SK-N-SH treated with all-trans-retinoic acid at 6 μM for 48 hours (cell line): Measurements from ENCODE around the gene SLAMF1.

Experiments
- ATAC-seq: fragments of 200-7000 bp; cut with Tn5 transposase; 3 replicates; pipeline ENCODE4 v1.9.1; 2020; ENCODE audit warnings: mild to moderate bottlenecking, moderate library complexity
- BACH2 ChIP-seq: fragments of 250-450 bp; sonication (Bioruptor Pico); IDR thresholded peaks from 2 replicates; pipeline ENCODE4 v1.9.0; 2021; ENCODE audit warnings: mild to moderate bottlenecking, borderline replicate concordance
- CSDC2 ChIP-seq: fragments of 250-450 bp; sonication (Bioruptor Pico); IDR thresholded peaks from 2 replicates; pipeline ENCODE4 v1.5.0; 2020; ENCODE audit warnings: mild to moderate bottlenecking, moderate library complexity
- ESRRG ChIP-seq: fragments of 250-450 bp; sonication (Bioruptor Pico); IDR thresholded peaks from 2 replicates; pipeline ENCODE4 v1.6.1; 2021; ENCODE audit warnings: mild to moderate bottlenecking
- GLIS3 ChIP-seq: fragments of 250-450 bp; sonication (Bioruptor Pico); IDR thresholded peaks from 2 replicates; pipeline ENCODE4 v1.5.0; 2020; ENCODE audit warnings: mild to moderate bottlenecking, moderate library complexity
- ISL1 ChIP-seq: fragments of 250-450 bp; sonication (Bioruptor Pico); IDR thresholded peaks from 2 replicates; pipeline ENCODE4 v2.1.2; 2022; ENCODE audit warnings: mild to moderate bottlenecking, moderate library complexity
- OSR1 ChIP-seq: fragments of 250-450 bp; sonication (Bioruptor Pico); IDR thresholded peaks from 2 replicates; pipeline ENCODE4 v1.8.0; 2022; ENCODE audit warnings: moderate library complexity, mild to moderate bottlenecking, inconsistent platforms
- PPARA ChIP-seq: fragments of 250-450 bp; sonication (Bioruptor Pico); IDR thresholded peaks from 2 replicates; pipeline ENCODE4 v1.5.0; 2020; ENCODE audit warnings: mild to moderate bottlenecking, borderline replicate concordance
- RARB ChIP-seq: fragments of 250-450 bp; sonication (Bioruptor Pico); IDR thresholded peaks from 2 replicates; pipeline ENCODE4 v1.8.0; 2021; ENCODE audit warnings: mild to moderate bottlenecking, moderate library complexity
- SNAI2 ChIP-seq: fragments of 250-450 bp; sonication (Bioruptor Pico); IDR thresholded peaks from 2 replicates; pipeline ENCODE4 v1.5.0; 2020; ENCODE audit warnings: mild to moderate bottlenecking, moderate library complexity
- TCF4 ChIP-seq: fragments of 250-450 bp; sonication (Bioruptor Pico); IDR thresholded peaks from 2 replicates; pipeline ENCODE4 v1.8.0; 2021; ENCODE audit warnings: mild to moderate bottlenecking, moderate library complexity, borderline replicate concordance
- TOX ChIP-seq: fragments of 250-450 bp; sonication (Bioruptor Pico); IDR thresholded peaks from 2 replicates; pipeline ENCODE4 v1.8.0; 2021; ENCODE audit warnings: mild to moderate bottlenecking, moderate library complexity, borderline replicate concordance
- ZC3H10 ChIP-seq: fragments of 250-450 bp; sonication (Bioruptor Pico); IDR thresholded peaks from 2 replicates; pipeline ENCODE4 v1.5.1; 2021; ENCODE audit warnings: mild to moderate bottlenecking, moderate library complexity
- ZFP3 ChIP-seq: fragments of 250-450 bp; sonication (Bioruptor Pico); IDR thresholded peaks from 2 replicates; pipeline ENCODE4 v1.5.0; 2020; ENCODE audit warnings: mild to moderate bottlenecking, moderate library complexity
- ZFP30 ChIP-seq: fragments of 450-650 bp; formaldehyde crosslinking; IDR thresholded peaks from 2 replicates; pipeline ENCODE4 v1.5.0; 2022; ENCODE audit warnings: mild to moderate bottlenecking, moderate library complexity
- ZNF565 ChIP-seq: fragments of 450-650 bp; formaldehyde crosslinking; conservative IDR thresholded peaks from 2 replicates; pipeline ENCODE4 v1.5.0; 2020; ENCODE audit warnings: low read depth, mild to moderate bottlenecking, moderate library complexity
- ZNF70 ChIP-seq: fragments of 450-650 bp; formaldehyde crosslinking; IDR thresholded peaks from 2 replicates; pipeline ENCODE4 v1.5.0; 2020; ENCODE audit warnings: mild to moderate bottlenecking, moderate library complexity
- ZNF8 ChIP-seq: fragments of 450-650 bp; formaldehyde crosslinking; IDR thresholded peaks from 2 replicates; pipeline ENCODE4 v1.5.0; 2020; ENCODE audit warnings: mild to moderate bottlenecking, moderate library complexity
- TF ChIP-seq, protein P1 (sequence below): fragments of 250-450 bp; sonication (Bioruptor Pico); IDR thresholded peaks from 2 replicates; pipeline ENCODE4 v1.5.1; 2021; ENCODE audit warnings: mild to moderate bottlenecking, moderate library complexity
- TF ChIP-seq, protein P2 (sequence below): fragments of 250-450 bp; sonication (Bioruptor Pico); IDR thresholded peaks from 2 replicates; pipeline ENCODE4 v1.5.0; 2020; ENCODE audit warnings: mild to moderate bottlenecking, moderate library complexity
- TF ChIP-seq, protein P3 (sequence below): fragments of 250-450 bp; sonication (Bioruptor Pico); IDR thresholded peaks from 2 replicates; pipeline ENCODE4 v1.8.0; 2020; ENCODE audit warnings: mild to moderate bottlenecking, moderate library complexity, borderline replicate concordance
- TF ChIP-seq, protein P4 (sequence below): fragments of 250-450 bp; sonication (Bioruptor Pico); IDR thresholded peaks from 2 replicates; pipeline ENCODE4 v1.8.0; 2021; ENCODE audit warnings: low read depth, mild to moderate bottlenecking, moderate library complexity, borderline replicate concordance

The SLAMF1 gene

DNA sequence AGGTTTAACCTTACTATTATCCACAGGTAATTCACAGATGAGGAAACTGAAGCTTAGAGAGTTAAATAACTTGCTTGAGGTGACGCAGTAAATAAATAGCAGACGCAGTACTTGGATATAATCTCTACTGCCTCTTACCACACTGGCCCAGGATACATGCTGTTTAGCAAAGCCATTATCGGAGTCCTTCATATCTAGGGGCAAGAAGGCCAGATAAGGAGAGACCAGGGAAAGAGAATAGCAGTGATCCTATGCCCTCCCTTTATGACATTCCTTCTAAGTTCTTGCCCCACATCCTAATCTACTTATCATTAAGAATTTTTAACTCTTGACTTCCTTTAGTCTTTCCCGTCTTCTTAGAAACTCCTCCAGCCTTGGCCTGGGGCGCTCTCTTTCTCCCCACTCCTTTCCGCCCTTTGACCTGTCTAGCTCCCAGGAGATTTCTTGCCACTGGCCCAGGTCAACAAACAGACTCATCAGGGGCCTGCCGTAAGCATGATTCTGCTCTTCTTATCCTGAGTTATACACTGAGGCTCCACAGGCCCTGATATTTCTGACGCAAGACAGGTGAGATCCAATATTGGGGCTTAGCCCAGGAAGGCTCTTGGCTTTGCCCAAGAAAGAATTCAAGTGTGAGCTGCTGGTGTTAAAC is 11.4 kb upstream of the SLAMF1 start (continued):
- TF ChIP-seq ISL1 (CRISPR knock-in tag) = no peak
- TF ChIP-seq, all 23 proteins: peak for 0

DNA sequence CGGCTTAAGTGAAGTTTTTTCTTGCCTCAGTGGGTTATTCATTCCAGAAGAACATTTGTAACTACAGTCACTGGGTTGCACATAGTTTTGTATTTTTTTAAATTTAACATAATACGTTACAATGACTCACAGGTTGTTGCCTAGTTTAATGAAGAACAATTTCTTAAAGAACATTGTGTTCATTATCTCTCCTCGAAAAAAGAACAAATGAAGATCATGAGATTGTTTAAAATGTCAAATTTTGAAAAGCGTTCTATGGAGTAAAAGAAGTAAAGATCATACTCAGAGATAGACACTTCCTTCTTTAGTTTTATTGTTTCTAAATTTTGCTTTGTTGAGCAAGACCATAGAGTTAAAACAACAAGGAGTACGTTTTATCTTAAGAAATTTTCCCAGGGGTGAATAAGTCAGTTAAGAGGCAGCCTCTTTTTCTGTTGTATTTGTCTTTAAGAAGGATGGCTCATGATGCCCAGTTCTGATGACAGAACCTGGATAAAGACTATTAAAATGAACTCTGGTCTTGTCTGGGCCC is 10.5 kb upstream of the SLAMF1 start:
- no peak for ATAC-seq

DNA sequence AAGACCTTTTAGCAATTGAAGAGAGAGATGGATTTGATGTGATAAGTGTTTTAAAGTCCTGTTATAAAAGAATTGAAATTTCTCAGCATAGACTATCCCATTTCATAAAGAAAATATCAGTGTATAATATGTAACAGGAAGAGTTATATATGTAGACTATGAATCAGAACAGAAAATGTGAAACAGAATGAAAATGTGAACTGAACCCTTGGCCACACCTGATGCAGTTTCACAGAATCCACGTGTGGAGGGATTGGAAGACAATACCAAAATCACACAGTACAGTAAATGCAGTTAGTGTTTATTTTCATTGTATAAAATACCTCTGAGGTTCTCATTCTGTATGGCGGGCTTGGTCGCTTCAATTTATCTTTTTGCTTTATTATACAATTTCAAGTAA is 9.9 kb upstream of the SLAMF1 start:
- ATAC-seq = no peak
- TF ChIP-seq ZNF70 (CRISPR knock-in tag) = no peak
- no peak for TF ChIP-seq TCF4 (CRISPR knock-in tag)
- TF ChIP-seq, protein P1, sequence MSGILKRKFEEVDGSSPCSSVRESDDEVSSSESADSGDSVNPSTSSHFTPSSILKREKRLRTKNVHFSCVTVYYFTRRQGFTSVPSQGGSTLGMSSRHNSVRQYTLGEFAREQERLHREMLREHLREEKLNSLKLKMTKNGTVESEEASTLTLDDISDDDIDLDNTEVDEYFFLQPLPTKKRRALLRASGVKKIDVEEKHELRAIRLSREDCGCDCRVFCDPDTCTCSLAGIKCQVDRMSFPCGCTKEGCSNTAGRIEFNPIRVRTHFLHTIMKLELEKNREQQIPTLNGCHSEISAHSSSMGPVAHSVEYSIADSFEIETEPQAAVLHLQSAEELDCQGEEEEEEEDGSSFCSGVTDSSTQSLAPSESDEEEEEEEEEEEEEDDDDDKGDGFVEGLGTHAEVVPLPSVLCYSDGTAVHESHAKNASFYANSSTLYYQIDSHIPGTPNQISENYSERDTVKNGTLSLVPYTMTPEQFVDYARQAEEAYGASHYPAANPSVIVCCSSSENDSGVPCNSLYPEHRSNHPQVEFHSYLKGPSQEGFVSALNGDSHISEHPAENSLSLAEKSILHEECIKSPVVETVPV (CRISPR knock-in tag) = no peak
- no peak for TF ChIP-seq PPARA

More for the DNA sequence above, 10.5 kb upstream of the SLAMF1 start:
- no peak for TF ChIP-seq ESRRG (CRISPR knock-in tag)
- TF ChIP-seq CSDC2 (CRISPR knock-in tag) = no peak
- TF ChIP-seq, protein P1 (CRISPR knock-in tag) = no peak
- no peak for TF ChIP-seq TCF4 (CRISPR knock-in tag)
- TF ChIP-seq, protein P2, sequence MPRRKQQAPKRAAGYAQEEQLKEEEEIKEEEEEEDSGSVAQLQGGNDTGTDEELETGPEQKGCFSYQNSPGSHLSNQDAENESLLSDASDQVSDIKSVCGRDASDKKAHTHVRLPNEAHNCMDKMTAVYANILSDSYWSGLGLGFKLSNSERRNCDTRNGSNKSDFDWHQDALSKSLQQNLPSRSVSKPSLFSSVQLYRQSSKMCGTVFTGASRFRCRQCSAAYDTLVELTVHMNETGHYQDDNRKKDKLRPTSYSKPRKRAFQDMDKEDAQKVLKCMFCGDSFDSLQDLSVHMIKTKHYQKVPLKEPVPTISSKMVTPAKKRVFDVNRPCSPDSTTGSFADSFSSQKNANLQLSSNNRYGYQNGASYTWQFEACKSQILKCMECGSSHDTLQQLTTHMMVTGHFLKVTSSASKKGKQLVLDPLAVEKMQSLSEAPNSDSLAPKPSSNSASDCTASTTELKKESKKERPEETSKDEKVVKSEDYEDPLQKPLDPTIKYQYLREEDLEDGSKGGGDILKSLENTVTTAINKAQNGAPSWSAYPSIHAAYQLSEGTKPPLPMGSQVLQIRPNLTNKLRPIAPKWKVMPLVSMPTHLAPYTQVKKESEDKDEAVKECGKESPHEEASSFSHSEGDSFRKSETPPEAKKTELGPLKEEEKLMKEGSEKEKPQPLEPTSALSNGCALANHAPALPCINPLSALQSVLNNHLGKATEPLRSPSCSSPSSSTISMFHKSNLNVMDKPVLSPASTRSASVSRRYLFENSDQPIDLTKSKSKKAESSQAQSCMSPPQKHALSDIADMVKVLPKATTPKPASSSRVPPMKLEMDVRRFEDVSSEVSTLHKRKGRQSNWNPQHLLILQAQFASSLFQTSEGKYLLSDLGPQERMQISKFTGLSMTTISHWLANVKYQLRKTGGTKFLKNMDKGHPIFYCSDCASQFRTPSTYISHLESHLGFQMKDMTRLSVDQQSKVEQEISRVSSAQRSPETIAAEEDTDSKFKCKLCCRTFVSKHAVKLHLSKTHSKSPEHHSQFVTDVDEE (CRISPR knock-in tag) = no peak
- TF ChIP-seq ZNF8 = no peak
- TF ChIP-seq ISL1 (CRISPR knock-in tag) = no peak
- no peak for TF ChIP-seq ZFP3 (CRISPR knock-in tag)
- TF ChIP-seq, protein P3, sequence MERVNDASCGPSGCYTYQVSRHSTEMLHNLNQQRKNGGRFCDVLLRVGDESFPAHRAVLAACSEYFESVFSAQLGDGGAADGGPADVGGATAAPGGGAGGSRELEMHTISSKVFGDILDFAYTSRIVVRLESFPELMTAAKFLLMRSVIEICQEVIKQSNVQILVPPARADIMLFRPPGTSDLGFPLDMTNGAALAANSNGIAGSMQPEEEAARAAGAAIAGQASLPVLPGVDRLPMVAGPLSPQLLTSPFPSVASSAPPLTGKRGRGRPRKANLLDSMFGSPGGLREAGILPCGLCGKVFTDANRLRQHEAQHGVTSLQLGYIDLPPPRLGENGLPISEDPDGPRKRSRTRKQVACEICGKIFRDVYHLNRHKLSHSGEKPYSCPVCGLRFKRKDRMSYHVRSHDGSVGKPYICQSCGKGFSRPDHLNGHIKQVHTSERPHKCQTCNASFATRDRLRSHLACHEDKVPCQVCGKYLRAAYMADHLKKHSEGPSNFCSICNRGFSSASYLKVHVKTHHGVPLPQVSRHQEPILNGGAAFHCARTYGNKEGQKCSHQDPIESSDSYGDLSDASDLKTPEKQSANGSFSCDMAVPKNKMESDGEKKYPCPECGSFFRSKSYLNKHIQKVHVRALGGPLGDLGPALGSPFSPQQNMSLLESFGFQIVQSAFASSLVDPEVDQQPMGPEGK = no peak
- no peak for TF ChIP-seq GLIS3 (CRISPR knock-in tag)
- no peak for TF ChIP-seq BACH2
- no peak for TF ChIP-seq RARB
- TF ChIP-seq ZNF70 (CRISPR knock-in tag) = no peak
- no peak for TF ChIP-seq PPARA
- no peak for TF ChIP-seq SNAI2
- TF ChIP-seq, protein P4, sequence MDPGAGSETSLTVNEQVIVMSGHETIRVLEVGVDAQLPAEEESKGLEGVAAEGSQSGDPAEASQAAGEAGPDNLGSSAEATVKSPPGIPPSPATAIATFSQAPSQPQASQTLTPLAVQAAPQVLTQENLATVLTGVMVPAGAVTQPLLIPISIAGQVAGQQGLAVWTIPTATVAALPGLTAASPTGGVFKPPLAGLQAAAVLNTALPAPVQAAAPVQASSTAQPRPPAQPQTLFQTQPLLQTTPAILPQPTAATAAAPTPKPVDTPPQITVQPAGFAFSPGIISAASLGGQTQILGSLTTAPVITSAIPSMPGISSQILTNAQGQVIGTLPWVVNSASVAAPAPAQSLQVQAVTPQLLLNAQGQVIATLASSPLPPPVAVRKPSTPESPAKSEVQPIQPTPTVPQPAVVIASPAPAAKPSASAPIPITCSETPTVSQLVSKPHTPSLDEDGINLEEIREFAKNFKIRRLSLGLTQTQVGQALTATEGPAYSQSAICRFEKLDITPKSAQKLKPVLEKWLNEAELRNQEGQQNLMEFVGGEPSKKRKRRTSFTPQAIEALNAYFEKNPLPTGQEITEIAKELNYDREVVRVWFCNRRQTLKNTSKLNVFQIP = no peak
- TF ChIP-seq ZFP30 (CRISPR knock-in tag) = no peak
- no peak for TF ChIP-seq TOX (CRISPR knock-in tag)
- TF ChIP-seq ZNF565 = no peak
- TF ChIP-seq OSR1 (CRISPR knock-in tag) = no peak

DNA sequence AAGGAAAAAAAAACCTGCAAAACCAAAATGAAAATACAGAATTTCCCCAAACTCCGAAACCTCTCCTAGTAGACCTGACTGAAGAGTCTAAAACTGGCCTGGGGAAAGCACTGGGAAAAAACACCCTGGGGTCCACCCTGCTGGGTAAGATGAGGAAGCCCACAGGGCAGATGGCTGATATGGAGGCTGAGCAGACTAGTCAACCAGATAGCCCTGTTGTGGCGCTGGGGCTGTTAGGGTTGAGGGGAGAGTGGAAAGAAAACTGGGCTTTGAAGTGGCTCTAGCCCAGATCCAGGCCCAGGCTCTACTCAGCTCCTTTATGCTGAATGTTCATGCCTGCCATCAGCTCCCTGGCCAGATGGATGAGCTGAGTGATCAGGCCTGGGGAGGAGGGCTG is 6.8 kb upstream of the SLAMF1 start:
- no peak for ATAC-seq
- TF ChIP-seq ESRRG (CRISPR knock-in tag) (no peak), ZC3H10 (CRISPR knock-in tag) (no peak), PPARA (no peak), ZFP3 (CRISPR knock-in tag) (no peak), OSR1 (CRISPR knock-in tag) (no peak), ZNF8 (no peak), ZNF70 (CRISPR knock-in tag) (no peak), GLIS3 (CRISPR knock-in tag) (no peak), RARB (no peak), CSDC2 (CRISPR knock-in tag) (no peak), ISL1 (CRISPR knock-in tag) (no peak), SNAI2 (no peak), ZNF565 (no peak)
- TF ChIP-seq, protein P1 (CRISPR knock-in tag) = no peak
- TF ChIP-seq, protein P2 (CRISPR knock-in tag) = no peak
